HG02840 (cell line): ENCODE measurements around the gene STEAP1B.
"Not testable (repeated sequence)": the region's sequence is repeated elsewhere in the genome, so short reads cannot be mapped to it uniquely, and the experiment has no call there.

Experiments used
- ATAC-seq: cut with Tn5 transposase; IDR thresholded peaks from one replicate; pipeline ENCODE4 v1.9.1; 2021; ENCODE audit warnings: mild to moderate bottlenecking, moderate library complexity, moderate number of reproducible peaks; ENCODE audit not compliant: unreplicated experiment, low FRiP score

The STEAP1B gene

GRCh38 chr7:22501336-22501735 lies 1.3 kb upstream of the STEAP1B start:
- ATAC-seq, result not testable (repeated sequence)

- no peak for ATAC-seq
These were observed 944 bp downstream of the STEAP1B start for GRCh38 chr7:22499044-22499443.

DNA sequence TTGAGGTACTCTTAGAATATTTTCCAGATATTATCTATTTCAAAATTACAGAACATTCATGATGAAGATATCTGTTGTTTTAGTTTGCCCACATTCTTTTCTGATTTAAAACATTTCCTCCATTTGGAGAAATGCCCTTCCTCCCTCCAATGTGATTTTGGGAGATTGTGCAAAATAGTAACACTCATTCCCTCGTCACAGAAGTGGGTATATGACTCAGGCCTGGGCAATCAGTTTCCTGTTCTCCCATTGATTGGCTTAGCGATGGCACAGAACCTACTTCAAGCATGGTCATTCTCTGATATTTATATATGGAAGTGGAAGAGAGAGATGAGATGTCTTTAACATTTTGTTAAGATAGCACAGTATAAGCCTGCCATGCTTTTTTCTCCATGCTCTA lies 3.1 kb downstream of the STEAP1B start:
- ATAC-seq, result not testable (repeated sequence)

GRCh38 chr7:22496296-22496888 lies 3.6 kb downstream of the STEAP1B start:
- not testable (repeated sequence) for ATAC-seq

- ATAC-seq, result not testable (repeated sequence)
These were observed 6.6 kb downstream of the STEAP1B start for GRCh38 chr7:22493160-22493925.

GRCh38 chr7:22488643-22489462 lies 11.1 kb downstream of the STEAP1B start:
- no peak for ATAC-seq

- no peak for ATAC-seq
These were observed 11.9 kb downstream of the STEAP1B start for GRCh38 chr7:22487978-22488642.

DNA sequence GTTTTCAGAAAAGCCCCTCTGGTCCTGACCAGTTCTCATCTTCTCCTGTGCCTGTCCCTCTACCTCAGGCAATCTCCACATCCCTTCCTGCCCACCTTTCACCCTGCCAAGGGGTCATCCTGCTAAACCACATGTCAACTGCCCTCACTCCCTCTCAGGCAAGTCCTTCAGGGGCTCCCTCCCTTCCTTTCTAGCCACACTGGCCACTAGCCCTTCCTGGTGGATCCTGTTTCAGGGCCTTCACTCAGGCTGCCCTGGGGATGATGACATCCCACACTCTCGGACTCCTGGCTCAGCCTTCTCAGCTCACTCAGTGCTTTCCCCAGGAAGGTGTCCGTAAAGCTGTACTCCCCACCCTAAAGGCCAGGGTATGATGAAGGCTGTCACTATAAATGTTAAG lies 13.4 kb downstream of the STEAP1B start:
- no peak for ATAC-seq

- ATAC-seq, result no peak
These were observed 14.8 kb downstream of the STEAP1B start for GRCh38 chr7:22485189-22485588.

DNA sequence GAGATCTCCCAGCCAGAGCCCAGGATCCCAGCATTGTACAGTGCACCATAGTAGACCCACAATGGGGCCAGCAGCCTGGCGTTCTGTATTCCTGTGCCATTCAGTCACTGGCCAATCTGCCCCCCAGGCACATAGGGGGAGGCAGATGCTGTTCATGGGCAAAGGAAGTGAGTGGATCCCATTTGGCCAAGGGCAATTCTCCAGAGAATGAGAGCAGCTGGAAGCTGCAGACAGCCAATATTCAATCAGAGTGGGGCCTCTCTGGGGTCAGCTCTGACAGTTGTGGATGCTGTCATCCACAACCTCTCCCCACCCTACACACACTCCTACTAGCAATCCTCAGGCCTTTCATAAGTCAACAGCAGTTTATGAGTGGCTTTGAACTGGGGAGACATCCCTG lies 17.5 kb downstream of the STEAP1B start:
- no peak for ATAC-seq

- ATAC-seq, result no peak
These were observed 18.3 kb downstream of the STEAP1B start for GRCh38 chr7:22481726-22482125.

DNA sequence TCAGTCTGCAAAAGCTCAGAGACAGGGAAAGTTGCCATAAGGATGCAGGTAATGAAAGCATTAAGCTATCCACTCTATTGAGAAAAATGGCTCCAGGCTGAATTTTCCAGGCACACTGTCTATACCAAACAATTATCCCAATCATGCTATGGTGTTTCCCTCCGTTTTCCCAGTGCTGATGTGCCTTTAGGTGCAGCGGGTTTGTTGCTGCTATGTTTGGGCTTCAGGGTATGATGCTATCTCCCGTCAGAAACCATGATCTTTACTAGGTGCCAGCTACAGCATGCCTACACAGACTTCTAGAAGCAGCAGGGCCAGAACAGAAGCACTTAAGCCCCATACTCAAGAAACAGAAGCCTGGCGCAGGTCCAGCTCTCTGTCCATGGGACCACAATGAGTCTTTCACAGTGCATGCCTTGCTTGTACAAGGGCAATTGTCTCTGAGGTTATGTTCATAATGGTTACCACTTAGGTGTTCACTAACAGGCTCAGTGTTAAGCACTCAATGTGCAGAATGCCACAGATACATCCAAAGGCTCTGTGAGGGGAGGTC lies 19.4 kb downstream of the STEAP1B start:
- ATAC-seq, result no peak

DNA sequence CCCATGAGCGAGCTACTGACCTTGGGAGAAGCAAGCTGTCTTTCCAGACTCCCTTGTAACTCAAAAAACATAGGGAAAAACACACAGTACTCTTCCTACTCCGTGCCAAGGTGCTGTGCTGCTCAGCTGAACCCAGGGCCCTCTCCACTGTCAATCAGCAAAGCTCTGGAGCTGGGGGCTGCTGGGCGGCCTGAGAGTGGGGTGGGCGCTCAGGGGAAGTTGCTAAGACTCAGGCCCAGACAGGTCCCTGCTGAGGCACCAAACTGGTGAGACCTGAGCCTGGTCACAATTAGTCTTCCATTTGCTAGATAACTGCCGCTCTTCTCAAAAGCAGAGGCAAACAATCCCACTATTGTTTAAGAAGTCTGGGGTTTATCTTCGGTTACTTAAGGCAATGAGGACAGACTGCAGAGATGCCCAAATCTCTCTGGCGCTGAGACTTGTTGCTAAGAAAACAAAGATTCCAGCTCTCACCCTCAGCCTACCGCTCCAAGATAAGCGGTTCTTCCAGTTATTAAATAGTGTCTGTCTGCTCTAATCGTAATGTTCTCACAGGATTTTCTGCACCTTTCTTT lies 22.0 kb downstream of the STEAP1B start:
- ATAC-seq, result no peak

DNA sequence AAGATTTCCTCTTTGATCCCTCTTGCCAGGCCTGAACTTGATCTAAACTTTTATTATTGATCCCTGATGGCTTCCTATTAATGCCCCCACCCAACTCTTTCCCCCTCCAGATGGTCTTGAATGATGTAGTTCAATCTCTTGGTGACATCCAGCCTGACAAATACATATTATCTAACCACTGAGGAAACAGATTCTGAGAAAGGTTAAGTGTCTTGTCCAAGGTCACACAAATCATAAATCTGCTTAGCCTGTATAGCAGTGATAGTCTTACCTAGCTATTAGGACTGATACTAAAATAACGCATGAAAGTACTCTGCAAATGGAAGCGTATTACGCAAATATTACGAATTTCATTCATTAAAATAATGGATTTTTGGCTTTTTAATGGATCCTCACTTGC lies 22.7 kb downstream of the STEAP1B start:
- ATAC-seq, result no peak

- no peak for ATAC-seq
These were observed 23.2 kb downstream of the STEAP1B start for GRCh38 chr7:22476824-22477223.

DNA sequence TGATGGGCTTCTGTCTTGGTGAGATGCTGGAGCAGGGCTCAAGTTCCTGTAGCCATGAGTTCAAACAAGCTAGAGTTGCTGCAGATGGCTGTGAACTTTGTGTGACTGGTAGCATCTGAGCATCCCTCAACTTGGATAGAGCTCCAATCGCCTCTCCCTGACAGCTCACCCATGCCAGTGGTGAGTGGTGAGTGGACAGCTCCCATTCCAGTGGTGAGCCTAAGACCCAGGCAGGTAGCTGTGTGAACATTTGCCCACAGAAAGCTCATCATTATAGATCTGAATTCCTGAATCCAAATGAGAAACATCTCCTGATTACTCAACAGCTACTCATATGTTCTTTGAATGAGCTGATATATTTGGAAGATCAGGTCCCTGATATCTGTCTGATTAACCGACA lies 25.3 kb downstream of the STEAP1B start:
- ATAC-seq, result no peak

DNA sequence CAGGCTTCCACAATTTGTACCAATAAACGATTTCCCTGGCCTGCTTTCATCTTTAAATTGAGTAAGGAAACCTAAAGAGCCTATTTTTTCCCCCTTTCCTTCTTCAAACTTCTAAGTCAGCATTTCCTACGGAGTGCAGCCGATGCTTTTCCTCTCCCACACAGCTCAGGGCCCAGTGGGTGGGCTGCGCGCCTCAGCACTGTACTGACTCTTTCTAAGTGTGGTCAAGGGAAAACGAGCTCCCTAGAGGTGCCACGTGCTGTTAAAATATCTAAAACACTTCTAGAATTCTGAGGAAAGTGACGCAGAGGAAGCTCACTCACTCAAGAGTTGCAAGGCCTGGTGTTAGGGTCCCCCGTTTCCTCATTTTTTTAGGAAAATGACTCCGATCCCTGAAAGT lies 29.0 kb downstream of the STEAP1B start:
- ATAC-seq, result no peak

DNA sequence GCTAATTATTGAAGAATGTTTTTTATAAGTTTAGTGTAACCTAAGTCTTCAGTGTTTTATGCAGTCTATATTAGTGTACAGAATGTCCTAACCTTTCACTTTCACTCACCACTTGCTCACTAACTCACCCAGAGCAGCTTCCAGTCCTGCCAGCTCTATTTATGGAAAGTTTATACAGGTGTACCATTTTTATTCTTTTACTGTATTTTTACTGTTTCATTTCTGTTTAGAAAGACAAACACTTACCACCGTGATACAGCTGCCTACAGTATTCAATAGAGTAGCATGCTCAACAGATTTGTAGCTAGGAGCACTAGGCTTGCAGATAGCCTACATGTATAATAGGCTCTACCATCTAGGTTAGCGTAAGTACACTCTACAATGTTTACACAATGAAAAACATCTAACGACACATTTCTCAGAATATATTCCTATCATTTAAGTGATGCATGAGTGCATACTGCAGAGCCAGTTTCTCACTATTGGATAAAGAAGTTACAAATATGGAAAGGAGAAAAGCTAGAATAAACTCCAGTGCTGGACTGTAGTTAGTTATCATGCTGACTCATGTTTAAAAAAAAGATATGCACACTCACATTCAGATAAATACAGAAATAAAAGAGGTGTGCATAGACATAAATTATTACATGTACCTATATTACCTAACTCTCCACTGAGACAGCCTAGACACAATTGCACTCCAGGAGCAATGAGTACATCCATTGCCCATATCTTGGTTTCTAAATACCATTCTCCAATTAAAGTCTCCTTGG lies 30.4 kb downstream of the STEAP1B start:
- no peak for ATAC-seq

- ATAC-seq, result no peak
These were observed 31.4 kb downstream of the STEAP1B start for GRCh38 chr7:22468609-22469008.
